B cell (primary cell): ENCODE measurements around the gene WWP2. TPM values are rescaled to one million over a fixed set of nuclear protein-coding genes. Genes with fewer than 3 reads are reported as not detected.

ENCODE experiments used
- ATAC-seq: fragments of 200-7000 bp; cut with Tn5 transposase; one replicate; pipeline ENCODE4 v1.10.0; 2021; ENCODE audit warnings: low read depth, mild to moderate bottlenecking, moderate number of reproducible peaks, moderate library complexity
- CTCF ChIA-PET: fragments of 350-600 bp; sonication (Branson Sonifier 250); formaldehyde crosslinking; loops from one replicate; lab custom pipeline; 2021; ENCODE audit warnings: antibody characterized with exemption, inconsistent platforms; lab: Charles Lee
- POLR2A ChIA-PET: fragments of 350-600 bp; sonication (Branson Sonifier 250); formaldehyde crosslinking; loops from one replicate; lab custom pipeline; 2021; ENCODE audit warnings: antibody characterized with exemption; lab: Charles Lee
- DNase-seq: peaks from one replicate; pipeline ENCODE4 v3.0.0; 2013
- H2AFZ ChIP-seq: 2 replicates; pipeline ENCODE4 v1.6.1; 2012; ENCODE audit warnings: mild to moderate bottlenecking, low read depth, low read length; ENCODE audit not compliant: insufficient read depth, poor library complexity, severe bottlenecking
- H3K27ac ChIP-seq, 2 donors: 1 replicate in 1 of 2; 2 replicates in 1 of 2; pipeline ENCODE4 v1.5.1; 2012 to 2013; ENCODE audit warnings: low read length in 2 of 2, mild to moderate bottlenecking in 2 of 2, moderate library complexity in 1 of 2
- H3K27me3 ChIP-seq, 4 experiments: fragments of 200-600 bp in 1 of 4; sonication (generic) in 1 of 4; replicated peaks in 1 of 4; 1 replicate in 2 of 4; 2 replicates in 2 of 4; pipeline versions ENCODE4 v1.6.1 to v1.7.0; 2013 to 2016; ENCODE audit warnings: low read length in 3 of 4, mild to moderate bottlenecking in 2 of 4, mixed read lengths in 1 of 4, moderate library complexity in 1 of 4; ENCODE audit not compliant: insufficient read depth in 4 of 4, control insufficient read depth in 3 of 4; ENCODE audit errors: control extremely low read depth in 1 of 4
- H3K36me3 ChIP-seq, 2 experiments: replicated peaks in 1 of 2; 1 replicate in 1 of 2; 2 replicates in 1 of 2; pipeline versions ENCODE4 v1.6.1 to v1.7.1; 2013; ENCODE audit warnings: low read length in 1 of 2; ENCODE audit not compliant: insufficient read depth in 2 of 2, control insufficient read depth in 1 of 2; ENCODE audit errors: control extremely low read depth in 1 of 2, extremely low read depth in 1 of 2
- H3K4me1 ChIP-seq, 2 donors: fragments of 200-600 bp in 1 of 2; sonication (generic) in 1 of 2; 1 replicate in 1 of 2; 2 replicates in 1 of 2; pipeline versions ENCODE4 v1.5.1 to v1.6.1; 2013 to 2017; ENCODE audit warnings: low read length in 2 of 2; ENCODE audit not compliant: control insufficient read depth in 2 of 2, insufficient read depth in 2 of 2
- H3K4me2 ChIP-seq: replicated peaks from 2 replicates; pipeline ENCODE3; 2012; ENCODE audit warnings: mild to moderate bottlenecking, low read depth, low read length; ENCODE audit not compliant: poor library complexity, severe bottlenecking
- H3K4me3 ChIP-seq, 5 experiments: fragments of 200-600 bp in 1 of 5; sonication (generic) in 1 of 5; 1 replicate in 3 of 5; 2 replicates in 2 of 5; pipeline versions ENCODE4 v1.5.1 to v1.7.0; 2011 to 2016; ENCODE audit warnings: low read length in 4 of 5, mild to moderate bottlenecking in 4 of 5, low read depth in 2 of 5, control low read depth in 1 of 5, moderate library complexity in 1 of 5; ENCODE audit not compliant: insufficient read depth in 1 of 5; ENCODE audit errors: control extremely low read depth in 1 of 5, extremely low read depth in 1 of 5
- H3K79me2 ChIP-seq: fragments of 200-600 bp; sonication (generic); one replicate; pipeline ENCODE4 v1.6.0; 2016; ENCODE audit warnings: low read length; ENCODE audit not compliant: control insufficient read depth, insufficient read depth
- H3K9ac ChIP-seq: fragments of 200-600 bp; sonication (generic); 2 replicates; pipeline ENCODE4 v1.6.1; 2017; ENCODE audit warnings: mild to moderate bottlenecking, low read length, moderate library complexity
- H3K9me3 ChIP-seq, 3 donors: one replicate each; pipeline versions ENCODE4 v1.6.1 to v1.7.1; 2013; ENCODE audit warnings: low read length in 2 of 3; ENCODE audit not compliant: control insufficient read depth in 2 of 3, insufficient read depth in 1 of 3; ENCODE audit errors: control extremely low read depth in 1 of 3
- H4K20me1 ChIP-seq: 2 replicates; pipeline ENCODE4 v1.6.0; 2012; ENCODE audit warnings: mild to moderate bottlenecking, low read length; ENCODE audit not compliant: insufficient read depth, control insufficient read depth, poor library complexity, severe bottlenecking
- H3K27ac Mint-ChIP-seq: one replicate; pipeline ENCODE4 v1.8.0; 2021; ENCODE audit warnings: mixed read lengths
- H3K27me3 Mint-ChIP-seq: one replicate; pipeline ENCODE4 v1.8.0; 2021; ENCODE audit warnings: mixed read lengths
- H3K4me1 Mint-ChIP-seq: one replicate; pipeline ENCODE4 v1.8.0; 2021; ENCODE audit warnings: mixed read lengths
- H3K4me3 Mint-ChIP-seq: one replicate; pipeline ENCODE4 v1.8.0; 2021; ENCODE audit warnings: mixed read lengths
- H3K9me3 Mint-ChIP-seq: one replicate; pipeline ENCODE4 v1.8.0; 2022; ENCODE audit warnings: mixed read lengths; ENCODE audit not compliant: insufficient read depth
- EZH2 ChIP-seq: IDR thresholded peaks from 2 replicates; pipeline ENCODE4 v1.6.1; 2012; ENCODE audit warnings: borderline replicate concordance, low read depth, mild to moderate bottlenecking, moderate library complexity, low read length; ENCODE audit not compliant: insufficient read depth, poor library complexity, severe bottlenecking
- whole genome bisulfite sequencing: methylation state at CpG from one replicate; pipeline ENCODE4 v1.1.5; 2013; ENCODE audit warnings: missing lambda C conversion rate; ENCODE audit not compliant: insufficient coverage; 5-methylcytosine and 5-hydroxymethylcytosine counted together
- intact Hi-C: fragments of 100-400 bp; cut with micrococcal nuclease; formaldehyde crosslinking; loops from one replicate; pipeline ENCODE4 v1.10.0; 2022
- polyA plus RNA-seq: library from polyadenylated mRNA; depleted of rRNA; stranded (reverse); fragments of >200 nt; gene quantifications from 2 replicates; pipeline ENCODE4 v1.2.3, GENCODE V29; 2012
- total RNA-seq, 2 donors: library from RNA; stranded (reverse); fragments of 120-200 nt in 1 of 2; gene quantifications; 1 replicate in 1 of 2; 2 replicates in 1 of 2; pipeline versions ENCODE4 v1.2.3 to v1.2.4, GENCODE V29; 2013 to 2022
- TF ChIP-seq, protein P1 (sequence below): fragments of 200-600 bp; IDR thresholded peaks from one replicate; pipeline ENCODE4 v1.8.0; 2022; ENCODE audit warnings: antibody characterized with exemption, mild to moderate bottlenecking

The WWP2 gene
- total and polyA plus RNA-seq, 2 donors (not counting 1 experiment from before 2014, with no cell fraction given), result 33.4 to 105 TPM

DNA sequence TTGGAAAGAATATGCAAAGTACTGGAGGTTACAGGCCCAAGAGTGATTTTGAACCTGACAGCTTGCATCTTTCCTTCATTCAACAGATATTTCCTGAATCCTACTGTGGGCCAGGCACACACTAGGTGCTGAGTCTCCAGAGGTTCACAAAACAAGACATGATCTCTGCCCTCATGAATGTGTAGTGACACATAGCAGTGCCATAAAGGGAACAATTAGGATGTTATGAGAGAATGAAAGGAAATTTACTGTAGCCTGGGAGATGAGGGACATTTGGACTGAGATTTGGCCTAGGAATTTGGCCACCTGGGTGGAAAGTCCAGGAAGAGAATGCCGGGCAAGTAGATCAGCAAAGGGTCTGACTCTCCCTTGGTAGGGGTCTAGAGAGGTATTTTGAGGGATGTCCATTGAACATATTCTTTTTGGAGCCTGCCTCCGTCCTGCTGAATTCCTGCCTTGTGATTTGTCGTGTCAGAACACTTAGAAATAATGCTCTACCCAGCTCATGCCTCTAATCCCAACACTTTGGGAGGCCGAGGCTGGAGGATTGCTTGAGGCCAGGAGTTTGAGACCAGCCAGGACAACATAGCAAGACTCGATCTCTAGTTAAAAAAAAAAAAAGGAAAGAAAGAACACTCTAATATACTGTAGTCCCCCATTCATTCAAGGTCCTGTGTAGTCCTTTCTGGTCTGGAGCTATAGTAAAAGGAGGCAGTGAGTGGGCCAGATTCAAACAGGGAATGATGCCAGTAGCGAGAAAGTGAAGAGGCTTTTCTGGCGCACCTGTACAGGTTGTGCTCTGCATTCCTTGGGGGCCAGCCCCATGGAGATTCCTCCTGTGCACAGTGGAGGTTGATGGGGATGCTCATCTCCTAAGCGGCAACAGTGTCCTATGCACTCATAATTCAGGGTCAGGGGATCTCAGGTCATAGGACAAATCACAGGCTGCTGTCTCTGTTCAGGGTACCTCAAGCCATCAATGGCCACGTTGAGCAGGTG is 98.4 kb downstream of the WWP2 start:
- no peak overlapping the region for H3K27ac Mint-ChIP-seq
- POLR2A ChIA-PET, result interaction anchor here (0.7 kb wide), 1 partner anchor 791 kb away, joined by 3 read pairs; no protein-coding TSS in a partner anchor
- H3K9me3 Mint-ChIP-seq, result no peaks in the 10 kb centered on the region
- Histone ChIP-seq H3K4me3 (no peak overlapping the region), H3K27me3 (no peaks in the 10 kb centered on the region), H2AFZ (no peak overlapping the region), H3K79me2 (no peaks in the 10 kb centered on the region), H3K36me3 (peaks cover 11 to 25% of the 10 kb centered on the region in 2 experiments), H4K20me1 (peaks cover 3% of the 10 kb centered on the region), H3K4me2 (no peak overlapping the region), H3K9me3 (no peaks in the 10 kb centered on the region), H3K27ac (no peak overlapping the region), H3K4me1 (no peaks in the 10 kb centered on the region), H3K9ac (no peak overlapping the region)
- ATAC-seq, result no peak
- WGBS, result 100% methylated on average over 6 of the region's 9 CpGs
- CTCF ChIA-PET, result no interaction called here
- H3K27me3 Mint-ChIP-seq, result no peaks in the 10 kb centered on the region
- H3K4me3 Mint-ChIP-seq, result no peak overlapping the region
- DNase-seq, result no peak
- intact Hi-C loops, result loop anchor here (2.0 kb wide), 1 partner anchor 64 kb away; no protein-coding TSS in a partner anchor
- no peaks in the 10 kb centered on the region for H3K4me1 Mint-ChIP-seq
- TF ChIP-seq, protein P1, sequence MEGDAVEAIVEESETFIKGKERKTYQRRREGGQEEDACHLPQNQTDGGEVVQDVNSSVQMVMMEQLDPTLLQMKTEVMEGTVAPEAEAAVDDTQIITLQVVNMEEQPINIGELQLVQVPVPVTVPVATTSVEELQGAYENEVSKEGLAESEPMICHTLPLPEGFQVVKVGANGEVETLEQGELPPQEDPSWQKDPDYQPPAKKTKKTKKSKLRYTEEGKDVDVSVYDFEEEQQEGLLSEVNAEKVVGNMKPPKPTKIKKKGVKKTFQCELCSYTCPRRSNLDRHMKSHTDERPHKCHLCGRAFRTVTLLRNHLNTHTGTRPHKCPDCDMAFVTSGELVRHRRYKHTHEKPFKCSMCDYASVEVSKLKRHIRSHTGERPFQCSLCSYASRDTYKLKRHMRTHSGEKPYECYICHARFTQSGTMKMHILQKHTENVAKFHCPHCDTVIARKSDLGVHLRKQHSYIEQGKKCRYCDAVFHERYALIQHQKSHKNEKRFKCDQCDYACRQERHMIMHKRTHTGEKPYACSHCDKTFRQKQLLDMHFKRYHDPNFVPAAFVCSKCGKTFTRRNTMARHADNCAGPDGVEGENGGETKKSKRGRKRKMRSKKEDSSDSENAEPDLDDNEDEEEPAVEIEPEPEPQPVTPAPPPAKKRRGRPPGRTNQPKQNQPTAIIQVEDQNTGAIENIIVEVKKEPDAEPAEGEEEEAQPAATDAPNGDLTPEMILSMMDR, result no peak
- TF ChIP-seq EZH2, result no peak
